ENCODE measurements around the gene PLTP.
"Not testable (repeated sequence)": the region's sequence is repeated elsewhere in the genome, so short reads cannot be mapped to it uniquely, and the experiment has no call there.

PLTP gene

GRCh38 chr20:45896641-45897161 lies 15.3 kb downstream of the PLTP start:
- no peak for DNase-seq

- DNase-seq = no peak
Observed at GRCh38 chr20:45894797-45895196, 17.2 kb downstream of the PLTP start.

GRCh38 chr20:45893831-45894230 lies 18.1 kb downstream of the PLTP start:
- DNase-seq = no peak

- DNase-seq = peak in 1 of 2 donors; percentile 31
Observed at GRCh38 chr20:45892828-45893500, 19.0 kb downstream of the PLTP start.

GRCh38 chr20:45892049-45892825 lies 19.7 kb downstream of the PLTP start:
- DNase-seq = no peak

GRCh38 chr20:45890985-45891983 lies 20.7 kb downstream of the PLTP start, which contains the start of the genes CTSA and NEURL2:
TSS of gene CTSA (plus strand) at chr20:45891335. CDS start at chr20:45891569, 234 bp downstream.
TSS of gene NEURL2 (minus strand) at chr20:45891208. CDS start at chr20:45890991, 217 bp downstream.
- DNase-seq = peak; percentile 87 to 90

GRCh38 chr20:45890077-45890984 lies 21.6 kb downstream of the PLTP start:
- peak; percentile 51 to 57 for DNase-seq

GRCh38 chr20:45888681-45889080 lies 23.3 kb downstream of the PLTP start:
- DNase-seq = no peak

GRCh38 chr20:45887346-45887715 lies 24.6 kb downstream of the PLTP start, which contains the start of gene SPATA25:
TSS of gene SPATA25 (minus strand) at chr20:45887622. CDS start at chr20:45887590, 32 bp downstream.
- no peak for DNase-seq

- no peak for DNase-seq
Observed at GRCh38 chr20:45886590-45887345, 25.2 kb downstream of the PLTP start.

GRCh38 chr20:45883100-45883469 lies 28.9 kb downstream of the PLTP start:
- DNase-seq = no peak

GRCh38 chr20:45882469-45883099 lies 29.4 kb downstream of the PLTP start:
- DNase-seq = no peak

- peak; percentile 99 for DNase-seq
Observed at GRCh38 chr20:45880988-45881788, 30.8 kb downstream of the PLTP start, which contains the start of gene ZSWIM1. TSS of gene ZSWIM1 (plus strand) at chr20:45881227. CDS start at chr20:45882593, 1,366 bp downstream.

- DNase-seq = no peak
Observed at GRCh38 chr20:45878076-45878761, 33.7 kb downstream of the PLTP start.

- DNase-seq = no peak
Observed at GRCh38 chr20:45874576-45874975, 37.4 kb downstream of the PLTP start.

- DNase-seq = not testable (repeated sequence)
Observed at GRCh38 chr20:45874104-45874481, 37.9 kb downstream of the PLTP start.

GRCh38 chr20:45873409-45874103 lies 38.4 kb downstream of the PLTP start:
- no peak for DNase-seq

- DNase-seq = no peak
Observed at GRCh38 chr20:45872626-45873025, 39.3 kb downstream of the PLTP start.
